Breast epithelium (tissue), 3 donors: Measurements from ENCODE around the gene CTNNBL1.

ENCODE experiments used
- CTCF ChIP-seq, 3 donors: fragments of 450-650 bp; IDR thresholded peaks; one replicate each; pipeline ENCODE4 v1.5.1; 2016 to 2017; ENCODE audit warnings: antibody characterized with exemption in 3 of 3, mild to moderate bottlenecking in 3 of 3, moderate library complexity in 3 of 3
- POLR2AphosphoS5 ChIP-seq, 3 donors: sonication (generic); formaldehyde crosslinking; IDR thresholded peaks; one replicate each; pipeline ENCODE4 v1.6.1; 2017; ENCODE audit warnings: antibody characterized with exemption in 3 of 3

GRCh38 chr20:37781626-37782025, 87.8 kb downstream of the CTNNBL1 start:
- no peak for TF ChIP-seq CTCF (IDR thresholded peaks at IDR 0.05)
- no peak for TF ChIP-seq POLR2AphosphoS5 (IDR thresholded peaks at IDR 0.05)
